RWPE2 (cell line): Measurements from ENCODE around the gene CPNE8.
"Not testable (repeated sequence)": the region's sequence is repeated elsewhere in the genome, so short reads cannot be mapped to it uniquely, and the experiment has no call there.

Source experiments
- ATAC-seq: fragments of 200-7000 bp; cut with Tn5 transposase; 3 replicates; pipeline ENCODE4 v1.9.1; 2021; ENCODE audit warnings: low read depth
- DNase-seq: peaks from one replicate; pipeline ENCODE4 v3.0.0-alpha.2; 2020; ENCODE audit warnings: low spot score
- H3K27ac ChIP-seq: fragments of 450-650 bp; 2 replicates; pipeline ENCODE4 v1.5.1; 2017; ENCODE audit warnings: mild to moderate bottlenecking; ENCODE audit not compliant: poor library complexity, severe bottlenecking
- H3K27me3 ChIP-seq: fragments of 250-450 bp; sonication (Bioruptor Pico); 2 replicates; pipeline ENCODE4 v1.5.1; 2021; ENCODE audit warnings: mild to moderate bottlenecking, moderate library complexity; ENCODE audit not compliant: insufficient read depth, poor library complexity, severe bottlenecking
- H3K36me3 ChIP-seq: fragments of 250-450 bp; sonication (Bioruptor Pico); 2 replicates; pipeline ENCODE4 v1.5.1; 2020; ENCODE audit warnings: low read depth, mild to moderate bottlenecking, moderate library complexity
- H3K4me1 ChIP-seq: fragments of 250-450 bp; sonication (Bioruptor Pico); 2 replicates; pipeline ENCODE4 v1.5.1; 2021; ENCODE audit warnings: mild to moderate bottlenecking, moderate library complexity; ENCODE audit not compliant: insufficient read depth, poor library complexity, severe bottlenecking
- H3K4me3 ChIP-seq: fragments of 250-450 bp; sonication (Bioruptor Pico); 2 replicates; pipeline ENCODE4 v1.5.1; 2021; ENCODE audit warnings: mild to moderate bottlenecking, moderate library complexity; ENCODE audit not compliant: severe bottlenecking
- H3K9me3 ChIP-seq: fragments of 250-450 bp; sonication (Bioruptor Pico); 2 replicates; pipeline ENCODE4 v1.5.1; 2021; ENCODE audit warnings: mild to moderate bottlenecking, moderate library complexity; ENCODE audit not compliant: severe bottlenecking
- TF ChIP-seq, protein P1 (sequence below): fragments of 450-650 bp; IDR thresholded peaks from one replicate; pipeline ENCODE4 v1.5.1; 2017; ENCODE audit warnings: mild to moderate bottlenecking, moderate library complexity; ENCODE audit not compliant: poor library complexity, severe bottlenecking

CPNE8 gene

DNA sequence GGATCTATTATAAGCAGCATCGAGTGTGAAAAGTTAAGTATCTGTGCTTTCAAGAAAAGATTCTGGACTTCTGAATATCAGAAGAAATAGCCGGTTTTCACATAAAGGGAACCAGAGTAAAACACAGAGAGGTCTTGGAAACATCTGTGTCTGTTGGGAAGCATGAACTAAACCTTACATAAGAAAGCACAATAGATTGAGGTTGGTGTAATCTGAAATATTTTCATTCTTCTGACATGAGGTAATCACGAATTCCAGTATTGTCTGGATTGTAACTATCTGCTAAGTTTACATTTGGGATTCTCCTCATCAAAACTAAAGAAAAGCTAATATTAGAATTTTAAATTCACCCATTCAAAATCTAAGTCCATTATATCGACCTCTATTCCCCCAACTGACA is 161.3 kb downstream of the CPNE8 start:
- Histone ChIP-seq H3K27me3 (no peaks in the 10 kb centered on the region), H3K4me3 (no peak overlapping the region), H3K9me3 (no peaks in the 10 kb centered on the region), H3K27ac (no peak overlapping the region), H3K36me3 (no peaks in the 10 kb centered on the region), H3K4me1 (no peaks in the 10 kb centered on the region)
- no peak for DNase-seq
- ATAC-seq, result no peak
- TF ChIP-seq, protein P1, sequence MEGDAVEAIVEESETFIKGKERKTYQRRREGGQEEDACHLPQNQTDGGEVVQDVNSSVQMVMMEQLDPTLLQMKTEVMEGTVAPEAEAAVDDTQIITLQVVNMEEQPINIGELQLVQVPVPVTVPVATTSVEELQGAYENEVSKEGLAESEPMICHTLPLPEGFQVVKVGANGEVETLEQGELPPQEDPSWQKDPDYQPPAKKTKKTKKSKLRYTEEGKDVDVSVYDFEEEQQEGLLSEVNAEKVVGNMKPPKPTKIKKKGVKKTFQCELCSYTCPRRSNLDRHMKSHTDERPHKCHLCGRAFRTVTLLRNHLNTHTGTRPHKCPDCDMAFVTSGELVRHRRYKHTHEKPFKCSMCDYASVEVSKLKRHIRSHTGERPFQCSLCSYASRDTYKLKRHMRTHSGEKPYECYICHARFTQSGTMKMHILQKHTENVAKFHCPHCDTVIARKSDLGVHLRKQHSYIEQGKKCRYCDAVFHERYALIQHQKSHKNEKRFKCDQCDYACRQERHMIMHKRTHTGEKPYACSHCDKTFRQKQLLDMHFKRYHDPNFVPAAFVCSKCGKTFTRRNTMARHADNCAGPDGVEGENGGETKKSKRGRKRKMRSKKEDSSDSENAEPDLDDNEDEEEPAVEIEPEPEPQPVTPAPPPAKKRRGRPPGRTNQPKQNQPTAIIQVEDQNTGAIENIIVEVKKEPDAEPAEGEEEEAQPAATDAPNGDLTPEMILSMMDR, result no peak

DNA sequence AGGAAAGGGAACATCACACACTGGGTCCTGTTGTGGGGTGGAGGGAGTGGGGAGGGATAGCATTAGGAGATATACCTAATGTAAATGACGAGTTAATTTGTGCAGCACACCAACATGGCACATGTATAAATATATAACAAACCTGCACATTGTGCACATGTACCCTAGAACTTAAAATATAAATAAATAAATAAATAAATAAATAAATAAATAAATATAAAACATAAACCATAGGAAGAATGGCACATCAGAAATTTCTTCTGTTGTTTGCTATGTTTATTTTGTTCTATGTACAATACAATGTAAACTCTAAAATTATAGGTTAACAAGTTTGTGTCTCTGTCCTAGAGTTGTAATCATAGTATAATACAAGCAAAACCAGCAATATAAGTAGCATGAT is 162.9 kb downstream of the CPNE8 start:
- not testable (repeated sequence) for DNase-seq, H3K27ac ChIP-seq, H3K4me3 ChIP-seq, ATAC-seq, H3K9me3 ChIP-seq, H3K36me3 ChIP-seq, H3K27me3 ChIP-seq, H3K4me1 ChIP-seq

DNA sequence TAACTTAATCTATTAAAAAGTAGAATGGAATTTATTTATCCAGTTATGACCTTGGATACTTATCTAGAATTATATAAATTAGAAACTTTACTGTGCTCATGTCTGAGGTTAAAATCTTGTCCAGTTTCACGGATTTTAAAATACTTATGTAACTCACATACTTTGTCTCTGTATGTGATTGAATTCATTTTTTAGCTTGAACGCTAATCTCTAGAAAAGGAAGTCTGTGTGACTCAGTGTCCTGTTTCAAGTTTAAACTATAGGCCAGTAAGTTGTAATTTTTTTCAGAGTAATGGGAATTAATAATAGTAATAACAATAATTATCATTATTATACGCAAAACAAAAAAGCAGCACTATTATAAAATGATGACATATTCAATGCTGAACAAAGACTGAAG is 168.6 kb downstream of the CPNE8 start:
- ATAC-seq (no peak), DNase-seq (no peak)
- Histone ChIP-seq H3K27me3 (no peaks in the 10 kb centered on the region), H3K4me3 (no peak overlapping the region), H3K4me1 (no peaks in the 10 kb centered on the region), H3K27ac (no peak overlapping the region), H3K36me3 (no peaks in the 10 kb centered on the region), H3K9me3 (no peaks in the 10 kb centered on the region)
- TF ChIP-seq, protein P1, result no peak

DNA sequence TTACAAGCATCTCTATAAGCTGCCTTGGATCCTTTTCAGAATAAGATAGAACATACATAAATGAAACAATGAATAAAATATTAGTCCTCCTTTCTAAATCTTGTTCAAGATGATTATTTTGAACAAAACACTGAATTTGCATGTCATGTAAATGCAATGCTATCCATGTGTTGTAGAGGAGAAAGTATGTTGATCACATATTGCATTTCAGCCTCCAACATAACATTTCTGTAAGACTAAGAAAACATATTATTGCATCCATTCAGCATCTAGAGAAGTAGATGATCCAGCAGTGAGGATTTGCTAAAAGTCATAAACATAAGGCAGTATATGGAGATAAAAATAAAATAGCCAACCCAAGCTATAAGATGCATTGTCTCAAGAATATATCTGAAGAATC is 172.6 kb downstream of the CPNE8 start:
- TF ChIP-seq, protein P1, result no peak
- ATAC-seq, result no peak
- no peaks in the 10 kb centered on the region for H3K36me3 ChIP-seq

DNA sequence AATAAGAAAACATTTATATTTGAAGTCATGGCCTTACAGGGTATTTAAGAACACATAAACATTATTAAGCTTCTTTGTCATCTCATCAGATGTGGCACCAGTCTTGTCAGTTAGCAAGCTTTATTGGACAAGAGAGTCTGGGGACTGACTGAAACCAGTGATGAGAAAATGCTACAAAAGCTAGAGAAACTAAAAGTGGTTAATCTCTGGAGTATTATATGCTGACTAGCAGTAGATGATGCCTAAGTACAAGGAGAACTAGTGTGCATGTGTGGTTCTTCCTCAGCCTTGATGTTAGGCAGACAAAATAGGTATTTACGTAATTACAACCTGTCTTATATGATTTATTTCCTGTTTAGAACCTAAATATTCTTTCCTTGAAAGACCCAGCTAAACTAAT is 176.5 kb downstream of the CPNE8 start:
- Histone ChIP-seq H3K4me3 (no peak overlapping the region), H3K36me3 (no peaks in the 10 kb centered on the region), H3K27ac (no peak overlapping the region), H3K9me3 (peaks cover 3% of the 10 kb centered on the region), H3K4me1 (peaks cover 4% of the 10 kb centered on the region), H3K27me3 (no peaks in the 10 kb centered on the region)
- DNase-seq, result no peak
- ATAC-seq, result no peak
- TF ChIP-seq, protein P1, result no peak

More for the DNA sequence above, 172.6 kb downstream of the CPNE8 start:
- Histone ChIP-seq H3K27ac (no peak overlapping the region), H3K4me1 (peaks cover 4% of the 10 kb centered on the region), H3K4me3 (no peak overlapping the region), H3K9me3 (peaks cover 3% of the 10 kb centered on the region), H3K27me3 (no peaks in the 10 kb centered on the region)
- no peak for DNase-seq
